ENCODE data around the gene FIGLA.
"Not testable (repeated sequence)": the region's sequence is repeated elsewhere in the genome, so short reads cannot be mapped to it uniquely, and the experiment has no call there.

FIGLA gene

DNA sequence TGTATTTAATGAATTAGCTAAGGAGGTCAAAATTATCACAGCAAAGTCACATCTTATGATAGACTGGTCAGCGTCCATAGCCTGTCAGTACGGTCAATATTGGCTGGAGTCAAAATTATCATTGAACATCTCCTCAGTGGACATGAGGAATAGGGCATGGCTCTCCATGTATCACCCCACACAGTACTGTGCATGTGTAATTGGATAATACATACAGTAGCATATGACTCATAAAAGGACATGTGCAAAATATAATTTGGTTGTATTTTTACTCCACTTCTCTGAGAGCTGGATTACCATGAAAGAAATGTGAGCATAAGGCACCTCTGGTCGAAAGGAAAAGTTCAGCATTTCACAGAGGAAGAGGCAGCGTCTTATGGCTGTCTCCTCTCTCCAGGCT is 47.4 kb downstream of the FIGLA start:
- DNase-seq = no peak

DNA sequence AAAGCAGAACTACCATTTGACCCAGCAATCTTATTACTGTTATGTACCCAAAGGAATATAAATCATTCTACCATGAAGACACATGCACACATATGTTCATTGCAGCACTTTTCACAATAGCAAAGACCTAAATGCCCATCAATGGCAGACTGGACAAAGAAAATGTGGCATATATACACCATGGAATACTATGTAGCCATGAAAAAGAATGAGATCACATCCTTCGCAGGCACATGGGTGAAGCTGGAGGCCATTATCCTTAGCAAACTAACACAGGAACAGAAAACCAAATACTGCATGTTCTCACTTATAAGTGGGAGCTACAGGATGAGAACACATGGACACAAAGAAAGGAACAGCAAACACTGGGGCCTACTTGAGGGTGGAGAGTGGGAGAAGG is 51.0 kb downstream of the FIGLA start:
- not testable (repeated sequence) for DNase-seq

DNA sequence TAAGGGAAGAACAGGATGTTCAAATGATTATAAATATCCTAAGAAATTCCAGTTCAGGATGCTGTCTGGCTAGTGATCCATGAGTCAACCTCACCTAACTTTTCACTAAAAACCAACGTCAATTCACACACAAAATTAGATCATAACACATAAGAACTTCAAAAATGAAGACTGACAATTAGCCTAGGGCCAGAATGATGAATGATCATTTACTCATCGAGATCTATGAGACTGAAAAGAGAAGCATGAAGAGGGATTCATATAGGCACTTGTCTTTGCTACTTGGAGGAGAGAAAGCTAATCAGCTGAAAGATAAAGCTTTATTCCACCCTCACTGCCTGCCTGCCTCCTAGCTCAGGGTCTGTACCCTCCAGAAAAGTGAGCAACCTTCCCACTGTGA is 52.3 kb downstream of the FIGLA start:
- DNase-seq = no peak

DNA sequence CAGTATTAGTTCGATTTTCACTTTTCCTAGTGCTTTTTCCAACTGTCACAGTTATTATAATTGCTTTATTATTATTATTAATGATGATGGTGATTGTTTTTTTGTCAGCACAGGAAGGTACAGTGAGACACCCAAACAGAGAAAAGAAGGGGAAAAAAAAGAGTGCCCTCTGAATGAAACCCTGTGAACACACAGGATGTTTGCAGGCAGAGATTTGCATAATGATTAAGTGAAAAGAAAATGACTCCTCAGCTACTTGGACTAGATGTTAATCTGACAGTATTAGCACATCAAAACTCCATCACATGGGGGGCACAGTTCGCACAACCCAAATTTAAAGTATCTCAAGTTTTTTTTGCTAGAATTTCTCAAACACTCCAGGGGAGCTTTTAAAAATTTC is 55.4 kb downstream of the FIGLA start:
- DNase-seq = no peak

DNA sequence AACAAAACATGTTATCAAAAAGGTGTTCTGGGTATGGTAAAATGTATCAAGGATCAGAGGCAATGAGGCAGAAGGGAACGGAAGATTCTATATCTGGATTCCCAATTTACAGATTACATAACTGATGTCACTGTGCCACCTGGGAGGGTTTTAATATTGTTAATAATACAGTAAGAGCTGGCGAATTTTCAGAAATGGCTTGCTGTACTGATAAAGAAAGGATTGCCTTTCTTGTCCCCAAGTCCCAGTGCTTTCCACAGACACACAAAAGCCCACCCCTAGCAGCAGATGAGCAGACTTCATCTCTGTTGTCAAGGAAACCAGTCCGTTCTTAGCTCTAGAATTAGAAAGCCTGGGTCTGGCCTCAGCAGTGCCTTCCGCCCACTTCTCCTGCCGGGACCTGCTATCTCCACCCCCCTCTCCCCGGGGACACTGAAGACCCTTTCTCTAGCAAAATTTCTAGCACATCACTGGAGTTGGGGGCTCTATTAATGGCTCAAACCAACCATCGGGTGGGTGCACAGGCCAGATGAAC is 56.7 kb downstream of the FIGLA start:
- DNase-seq = no peak

DNA sequence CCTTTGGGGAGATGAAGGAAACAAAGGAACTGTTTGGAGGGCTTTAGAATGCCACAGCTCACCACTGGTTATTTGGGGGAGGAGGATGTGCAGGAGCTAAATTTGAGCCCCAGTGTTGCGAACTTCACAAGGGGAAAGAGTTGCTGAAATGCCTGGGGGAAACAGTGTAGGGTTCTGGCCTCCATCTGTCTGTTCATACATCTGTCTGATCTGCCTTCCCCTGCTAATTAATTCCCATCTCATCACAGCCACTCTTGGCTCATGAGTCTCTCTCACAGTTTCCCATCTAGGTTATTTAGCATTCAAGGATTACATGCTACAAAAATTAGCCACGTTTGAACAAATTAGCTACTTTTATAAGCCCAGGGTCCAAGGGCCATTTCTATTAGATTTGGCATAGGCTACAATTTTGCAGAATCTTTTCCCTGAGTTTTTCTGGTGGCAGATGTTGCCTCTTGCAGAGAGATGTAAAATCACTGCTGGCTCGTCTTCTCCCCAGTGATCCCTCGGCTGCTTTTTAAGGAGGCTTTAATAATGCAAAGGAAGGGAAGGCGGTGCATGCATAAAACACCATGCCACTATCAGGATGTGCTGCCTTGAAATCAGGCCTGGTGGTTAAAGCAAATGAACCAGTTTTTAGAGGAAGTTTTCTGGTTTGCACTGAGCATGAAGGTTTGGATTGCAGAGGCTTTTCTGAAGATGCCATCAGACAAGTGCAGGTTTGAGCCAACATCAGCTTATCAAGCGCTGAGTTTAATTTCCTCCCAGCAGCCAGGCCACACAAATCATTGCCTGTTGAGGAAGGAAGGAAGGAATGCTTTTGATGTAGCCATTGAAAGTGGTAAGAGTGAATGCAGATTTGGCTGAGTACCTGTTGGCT is 57.4 kb downstream of the FIGLA start:
- no peak for DNase-seq

DNA sequence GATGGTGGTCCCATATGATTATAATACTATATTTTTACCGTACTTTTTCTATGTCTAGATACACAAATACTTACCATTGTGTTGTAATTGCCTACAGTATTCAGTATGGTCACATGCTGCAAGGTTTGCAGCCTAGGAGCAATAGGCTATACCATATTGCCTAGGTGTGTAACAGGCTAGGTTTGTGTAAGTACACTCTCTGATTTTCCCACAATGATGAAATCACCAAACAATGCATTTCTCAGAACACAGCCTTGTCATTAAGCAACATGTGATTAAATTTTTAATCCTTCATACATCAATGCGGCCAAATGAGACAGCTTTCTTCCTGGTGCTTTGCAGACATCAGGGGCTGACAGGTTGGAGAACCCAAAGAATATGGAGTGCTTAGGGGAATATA is 59.7 kb downstream of the FIGLA start:
- DNase-seq = no peak

DNA sequence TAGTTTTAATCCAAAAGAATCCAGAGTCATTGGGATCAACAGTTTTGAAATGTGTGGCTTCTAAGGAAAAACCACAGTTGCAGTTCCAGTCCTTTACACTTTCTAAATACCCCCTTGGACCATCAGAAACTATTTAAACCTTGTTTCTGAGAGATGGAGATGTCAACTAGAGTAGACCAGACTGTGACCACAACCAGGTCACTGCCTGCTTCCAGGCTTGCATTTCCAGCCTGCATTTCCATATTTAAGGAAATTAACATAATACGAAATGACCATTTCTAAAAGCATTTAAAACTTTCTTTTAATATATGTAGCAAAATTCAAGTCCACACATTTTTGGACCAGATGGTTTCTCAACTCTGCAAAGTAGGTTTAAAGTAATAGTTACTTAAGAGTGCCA is 60.8 kb downstream of the FIGLA start:
- no peak for DNase-seq

DNA sequence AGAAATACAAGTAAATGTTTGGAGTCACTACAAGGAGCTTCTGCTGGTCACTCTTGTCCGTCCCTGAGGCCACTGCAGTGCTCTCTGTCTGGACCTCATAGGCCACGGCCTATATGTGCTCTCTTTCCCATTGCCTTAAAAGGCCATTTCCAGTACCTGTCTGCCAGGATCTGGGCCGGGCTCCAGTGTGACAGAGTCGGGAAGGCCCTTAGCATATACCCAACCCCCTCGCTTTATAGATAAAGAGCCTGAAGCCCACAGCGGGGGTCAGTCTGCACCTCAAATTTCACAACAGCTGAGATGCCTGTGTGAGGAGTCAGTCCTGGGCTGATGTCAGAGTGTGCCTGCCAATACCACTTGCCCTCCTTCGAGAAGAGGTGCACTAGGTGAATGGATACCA is 62.3 kb downstream of the FIGLA start:
- no peak for DNase-seq
